H7 (cell line): Measurements from ENCODE around the gene SPTB. TPM values are rescaled to one million over a fixed set of nuclear protein-coding genes. Genes with fewer than 3 reads are reported as not detected.

Experiments used
- DNase-seq: peaks from one replicate; pipeline ENCODE4 v3.0.0; 2012
- H3K27me3 ChIP-seq: 2 replicates; pipeline ENCODE4 v1.6.0; 2011; ENCODE audit warnings: mild to moderate bottlenecking, low read length; ENCODE audit not compliant: control insufficient read depth, insufficient read depth
- H3K36me3 ChIP-seq: replicated peaks from 2 replicates; pipeline ENCODE4 v1.5.1; 2011; ENCODE audit warnings: low read length; ENCODE audit not compliant: control insufficient read depth, insufficient read depth
- H3K4me3 ChIP-seq: 2 replicates; pipeline ENCODE4 v1.5.1; 2011; ENCODE audit warnings: low read depth, mild to moderate bottlenecking, control low read depth, low read length, moderate library complexity; ENCODE audit not compliant: insufficient read depth
- total RNA-seq: library from RNA; depleted of rRNA; stranded (reverse); fragments of >200 nt; shearing (Covaris generic); gene quantifications from 2 replicates; pipeline ENCODE4 v1.2.3, GENCODE V29; 2014

The SPTB gene
- total RNA-seq, 1 experiment from 2014 or later = 0.17 TPM

DNA sequence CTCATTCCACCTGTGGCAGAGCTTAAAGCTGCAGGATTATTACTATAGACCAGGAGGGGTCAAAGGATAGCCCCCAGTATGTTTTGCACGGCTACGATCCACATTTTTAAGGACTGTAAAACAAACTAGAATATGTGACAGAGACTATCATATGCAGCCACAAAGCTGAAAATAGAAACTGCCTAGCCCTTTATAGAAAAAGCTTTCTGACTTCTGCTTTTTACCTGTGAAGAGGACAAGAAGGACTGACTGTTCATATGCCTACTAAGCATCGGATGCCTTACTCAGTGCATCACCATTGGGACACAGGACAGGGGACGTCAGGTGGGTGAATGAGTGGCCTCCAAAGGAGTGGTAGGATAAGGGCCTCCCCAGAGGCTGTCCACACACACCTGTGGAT, 29.8 kb downstream of the SPTB start:
- H3K27me3 ChIP-seq = no peaks in the 10 kb centered on the region
- no peaks in the 10 kb centered on the region for H3K36me3 ChIP-seq

DNA sequence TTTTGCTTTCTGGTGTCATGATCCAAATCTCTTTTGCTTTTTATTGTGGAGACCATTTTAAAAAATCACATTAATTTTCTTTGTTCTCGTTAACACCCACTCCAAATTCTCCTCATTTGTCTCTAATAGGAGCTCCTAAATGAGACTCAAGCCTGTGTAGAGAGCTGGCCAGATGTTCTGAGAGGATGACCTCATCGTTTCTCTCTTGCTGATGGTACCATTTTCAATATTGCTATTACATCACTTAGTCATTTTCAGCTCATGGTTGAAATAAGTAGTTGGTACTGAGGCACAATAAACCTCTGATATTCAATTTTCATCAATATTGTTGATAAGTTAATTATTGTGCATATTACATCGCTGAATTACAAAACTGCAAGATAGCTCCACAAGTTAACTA, 31.5 kb downstream of the SPTB start:
- Histone ChIP-seq H3K36me3 (no peaks in the 10 kb centered on the region), H3K27me3 (no peaks in the 10 kb centered on the region), H3K4me3 (no peak overlapping the region)
- DNase-seq = no peak

More for the DNA sequence above, 29.8 kb downstream of the SPTB start:
- no peak overlapping the region for H3K4me3 ChIP-seq
- DNase-seq = no peak

DNA sequence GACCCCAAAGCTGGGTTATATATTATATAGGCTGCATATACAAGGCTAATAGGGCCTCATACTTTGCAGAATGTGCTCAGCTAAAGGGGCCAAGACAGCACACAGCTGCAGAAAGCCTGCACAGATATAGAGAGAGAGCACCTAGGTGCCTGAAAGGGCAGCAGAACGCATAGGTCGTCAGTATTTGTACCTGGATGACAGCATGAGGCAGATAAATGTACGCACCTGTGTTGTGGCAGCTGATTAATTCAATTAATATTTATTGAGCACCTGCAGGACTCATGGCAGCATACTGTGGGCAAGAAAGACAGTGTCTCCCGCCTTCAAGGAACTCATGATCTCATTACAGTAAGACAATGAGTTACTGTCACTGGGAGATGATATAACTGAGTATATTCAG, 33.4 kb downstream of the SPTB start:
- Histone ChIP-seq H3K36me3 (no peaks in the 10 kb centered on the region), H3K4me3 (no peak overlapping the region), H3K27me3 (no peaks in the 10 kb centered on the region)
- no peak for DNase-seq

DNA sequence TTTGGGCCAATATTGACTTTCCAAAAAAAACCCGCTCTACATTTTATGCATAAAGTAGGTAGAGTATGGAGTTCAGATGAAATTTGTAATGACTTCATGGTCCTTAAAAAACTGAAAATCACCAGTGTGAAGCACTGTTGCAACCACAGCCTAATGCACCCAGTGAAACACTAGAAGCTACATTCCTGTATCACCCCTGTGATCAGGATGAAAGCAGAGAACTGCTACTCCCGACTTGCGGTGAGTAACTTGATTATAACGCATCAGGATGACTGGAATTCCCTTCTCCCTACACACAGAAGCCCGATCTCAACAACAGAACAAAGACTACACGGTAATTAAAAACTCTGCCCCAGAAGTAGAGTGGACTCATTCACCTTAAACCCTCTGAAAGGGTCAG, 33.8 kb downstream of the SPTB start:
- Histone ChIP-seq H3K4me3 (no peak overlapping the region), H3K27me3 (no peaks in the 10 kb centered on the region), H3K36me3 (no peaks in the 10 kb centered on the region)
- peak; percentile 22 for DNase-seq

DNA sequence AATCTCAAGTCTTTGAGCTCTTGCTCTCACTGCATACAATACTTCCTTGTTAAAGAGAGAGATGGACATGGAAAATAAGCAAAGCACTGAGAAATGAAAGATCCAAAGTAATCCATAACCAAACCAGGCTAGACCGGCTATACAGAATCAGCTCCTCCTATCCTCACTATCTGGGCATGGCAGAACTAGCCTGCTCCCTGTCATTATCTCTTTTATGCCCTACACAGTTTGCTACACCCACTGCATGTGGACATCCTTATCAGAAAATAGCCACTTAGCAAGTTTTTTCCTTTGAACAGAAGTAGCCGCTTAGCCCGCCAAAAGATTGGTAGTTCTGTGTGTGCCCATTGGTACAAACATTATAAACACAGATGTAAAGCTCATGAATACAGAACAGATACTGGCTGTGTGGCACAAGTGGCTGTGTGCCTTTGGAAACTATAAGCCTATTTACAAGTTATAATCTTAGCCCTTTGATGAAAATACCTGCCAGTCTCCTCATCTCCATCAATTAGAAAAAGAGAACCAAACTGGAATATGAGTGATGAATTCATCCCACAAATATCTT, 34.7 kb downstream of the SPTB start:
- Histone ChIP-seq H3K27me3 (no peaks in the 10 kb centered on the region), H3K4me3 (no peak overlapping the region), H3K36me3 (no peaks in the 10 kb centered on the region)
- DNase-seq = no peak

DNA sequence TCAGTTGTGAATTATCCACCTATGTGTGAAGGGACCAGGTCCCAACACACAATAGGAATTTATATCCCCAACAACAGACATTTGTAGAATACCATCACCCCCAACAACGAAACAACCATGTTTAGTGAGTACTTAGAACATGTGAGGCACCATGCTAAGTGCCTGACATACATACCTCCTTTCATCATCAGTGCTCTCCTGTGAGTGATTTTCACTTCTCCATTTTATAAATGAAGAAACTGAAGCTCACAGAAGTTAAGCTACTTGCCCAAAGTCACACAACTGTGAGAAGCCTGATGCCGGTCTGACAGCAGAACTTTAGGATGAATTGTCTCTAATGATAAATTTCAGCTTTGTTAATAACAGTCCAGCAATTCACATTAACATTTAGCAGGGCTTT, 35.4 kb downstream of the SPTB start:
- no peak for DNase-seq
- no peaks in the 10 kb centered on the region for H3K27me3 ChIP-seq
- no peak overlapping the region for H3K4me3 ChIP-seq
- H3K36me3 ChIP-seq = no peaks in the 10 kb centered on the region

DNA sequence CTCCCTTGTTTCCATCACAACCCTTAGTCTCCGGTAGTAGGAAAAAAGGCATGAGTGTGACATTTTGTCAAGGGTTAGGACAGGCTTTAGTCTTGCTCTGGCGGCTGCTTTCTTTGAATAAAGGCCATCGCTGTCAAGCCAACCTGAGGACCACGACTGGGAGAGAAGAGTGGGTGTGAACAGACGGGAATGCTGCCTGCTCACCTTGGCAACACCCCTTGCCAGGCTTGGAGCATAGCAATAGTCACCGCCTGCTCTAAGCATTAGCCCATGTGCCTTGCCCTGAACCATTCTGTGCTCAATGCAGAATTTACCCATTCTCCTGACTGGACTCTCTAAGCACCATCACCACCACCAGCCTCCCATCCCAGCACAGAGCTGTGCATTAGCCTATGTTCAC, 36.2 kb downstream of the SPTB start:
- Histone ChIP-seq H3K4me3 (no peak overlapping the region), H3K36me3 (no peaks in the 10 kb centered on the region), H3K27me3 (no peaks in the 10 kb centered on the region)
- DNase-seq = no peak

DNA sequence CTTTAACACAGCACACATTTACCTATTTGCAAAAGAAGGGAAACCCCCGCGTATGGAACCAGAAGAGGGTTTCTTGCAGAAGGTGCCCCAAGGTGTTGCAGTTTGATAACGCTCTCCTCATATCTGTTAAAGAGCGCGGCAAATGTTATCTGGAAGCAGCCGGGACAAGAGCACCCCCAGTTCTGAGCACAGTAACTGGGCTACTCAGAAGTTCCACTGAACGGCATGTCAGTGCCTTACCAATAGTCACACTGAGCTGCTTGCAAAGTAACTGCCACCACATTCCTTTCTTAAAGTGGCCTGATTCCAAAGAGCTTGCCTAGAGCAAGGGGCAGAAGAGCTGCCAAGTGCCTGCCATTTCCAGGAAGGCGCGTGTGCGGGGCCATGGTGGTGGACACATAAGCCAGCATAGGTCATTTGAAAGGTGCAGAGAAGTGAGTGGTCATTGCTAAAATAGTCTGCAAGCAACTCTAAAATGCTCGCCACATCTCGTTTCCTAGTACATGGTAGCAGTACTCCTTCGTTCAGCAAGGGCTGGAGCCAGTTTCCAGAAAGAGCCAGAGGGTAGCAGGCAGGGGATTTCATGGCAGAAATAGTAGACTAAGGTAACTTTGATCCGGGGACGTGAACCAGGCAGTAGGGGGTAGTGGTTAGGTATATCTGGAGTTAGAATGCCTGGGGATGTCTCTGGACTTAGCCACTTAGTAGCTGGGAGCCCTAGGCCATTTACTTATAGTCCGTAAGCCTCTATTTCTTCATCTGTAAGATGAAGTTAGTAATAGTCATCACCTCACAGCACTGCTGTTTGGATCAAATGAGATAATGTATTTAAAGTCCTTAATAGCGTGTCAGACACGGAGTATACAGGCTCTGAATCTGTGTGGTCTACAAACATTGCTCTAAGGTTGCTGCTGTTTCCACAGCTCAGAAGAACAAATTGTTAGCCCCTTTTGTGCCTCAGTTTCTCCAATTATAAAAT, 37.6 kb downstream of the SPTB start:
- no peak for DNase-seq
- Histone ChIP-seq H3K4me3 (no peak overlapping the region), H3K27me3 (no peaks in the 10 kb centered on the region)

DNA sequence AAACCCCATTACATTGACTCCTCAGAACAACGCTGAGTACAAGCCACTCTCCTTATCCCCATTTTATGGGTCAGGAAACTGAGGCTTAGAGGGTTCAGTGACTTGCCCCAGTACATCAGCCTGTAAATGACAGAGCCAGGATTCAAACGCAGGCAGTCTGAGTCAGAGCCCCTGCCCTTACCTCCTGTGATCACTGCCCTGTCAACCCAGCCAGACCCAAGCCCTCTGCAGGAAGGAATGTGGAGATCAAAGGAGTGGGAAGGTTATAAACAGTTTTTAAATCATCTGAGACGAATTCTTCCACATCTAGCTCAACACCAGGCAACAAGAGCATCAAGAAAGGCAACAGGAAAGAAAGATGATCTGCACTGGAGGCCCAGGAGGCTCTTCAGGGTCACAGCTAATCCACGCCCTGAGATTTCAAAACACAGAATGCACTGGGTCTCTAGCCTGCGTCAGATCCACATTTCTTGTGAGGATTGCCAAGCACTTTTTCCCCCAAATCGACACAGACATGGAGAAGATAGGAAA, 38.5 kb downstream of the SPTB start:
- Histone ChIP-seq H3K4me3 (no peak overlapping the region), H3K36me3 (no peaks in the 10 kb centered on the region), H3K27me3 (no peaks in the 10 kb centered on the region; the same call in 1 of the 2 replicates)
- peak; percentile 60 for DNase-seq

More for the DNA sequence above, 37.6 kb downstream of the SPTB start:
- no peaks in the 10 kb centered on the region for H3K36me3 ChIP-seq

DNA sequence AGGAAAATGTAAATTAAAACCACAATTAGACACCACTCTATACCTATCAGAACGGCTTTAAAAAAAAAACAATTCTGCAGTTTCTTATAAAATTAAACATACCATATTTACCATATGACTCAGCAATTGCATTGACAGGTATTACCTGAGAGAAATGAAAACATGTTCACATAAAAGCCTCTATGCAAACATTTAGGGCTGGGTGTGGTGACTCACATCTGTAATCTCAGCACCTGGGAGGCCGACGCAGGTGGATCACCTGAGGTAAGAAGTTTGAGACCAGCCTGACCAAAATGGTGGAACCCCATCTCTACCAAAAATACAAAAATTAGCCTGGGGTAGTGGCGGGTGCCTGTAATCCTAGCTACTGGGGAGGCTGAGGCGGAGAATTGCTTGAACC, 41.1 kb downstream of the SPTB start:
- no peaks in the 10 kb centered on the region for H3K36me3 ChIP-seq
- no peak for DNase-seq
- H3K27me3 ChIP-seq = no peaks in the 10 kb centered on the region; the same call in 1 of the 2 replicates
- H3K4me3 ChIP-seq = no peak overlapping the region

DNA sequence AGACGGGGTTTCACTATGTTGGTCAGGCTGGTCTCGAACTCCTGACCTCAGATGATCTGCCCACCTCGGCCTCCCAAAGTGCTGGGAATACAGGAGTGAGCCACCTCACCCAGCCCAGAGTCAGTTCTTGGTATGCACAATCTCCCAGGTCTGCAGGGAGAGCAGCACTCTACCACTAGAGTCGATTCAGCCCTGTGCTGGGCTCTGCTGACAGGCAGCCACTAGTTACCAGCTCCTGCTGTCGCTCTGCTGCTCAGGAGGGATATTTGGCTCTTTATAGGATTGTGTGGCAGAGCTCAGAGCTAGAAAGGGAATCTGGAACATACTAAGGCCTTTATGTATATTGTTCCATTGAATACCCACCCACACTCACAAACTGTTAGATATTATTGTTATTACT, 44.3 kb downstream of the SPTB start:
- H3K36me3 ChIP-seq = no peaks in the 10 kb centered on the region
- no peaks in the 10 kb centered on the region; the same call in 1 of the 2 replicates for H3K27me3 ChIP-seq
- no peak for DNase-seq
- H3K4me3 ChIP-seq = no peak overlapping the region

DNA sequence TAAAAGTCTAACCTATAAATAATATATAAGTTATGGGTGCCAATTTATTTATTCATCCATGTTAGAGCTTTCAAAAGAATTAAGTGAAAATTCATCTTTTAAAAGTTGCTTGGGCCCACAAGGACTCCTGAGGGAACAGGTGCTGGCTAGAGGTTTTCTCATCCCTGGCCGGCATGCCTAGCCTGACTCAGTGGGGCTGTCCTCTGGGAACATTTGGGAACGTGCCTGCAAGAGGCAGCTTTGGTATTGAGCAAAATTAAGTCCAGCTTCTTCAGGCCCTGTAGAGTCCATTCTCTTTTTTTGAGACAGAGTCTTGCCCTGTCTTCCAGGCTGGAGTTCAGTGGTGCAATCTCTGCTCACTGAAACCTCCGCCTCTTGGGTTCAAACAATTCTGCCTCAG, 44.7 kb downstream of the SPTB start:
- Histone ChIP-seq H3K36me3 (no peaks in the 10 kb centered on the region), H3K27me3 (no peaks in the 10 kb centered on the region; the same call in 1 of the 2 replicates), H3K4me3 (no peak overlapping the region)
- DNase-seq = no peak

DNA sequence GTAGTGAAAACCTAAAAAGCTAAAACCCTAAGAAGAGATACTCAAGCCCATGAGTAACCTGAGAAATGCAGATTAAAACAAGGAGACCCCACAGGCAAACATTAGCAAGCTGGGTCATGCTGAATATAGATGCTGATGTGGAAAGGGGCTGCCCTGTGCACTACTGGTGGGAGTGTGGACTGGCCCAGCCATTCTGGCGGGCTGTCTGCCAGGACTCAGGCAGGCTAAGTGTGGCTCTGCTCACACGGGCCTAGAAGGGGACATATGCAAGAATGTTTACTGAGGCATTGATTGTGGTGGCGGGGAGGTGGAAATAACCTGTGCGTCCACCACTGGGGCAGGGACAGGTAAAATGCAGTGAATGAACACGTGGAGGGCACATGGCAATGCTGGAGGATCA, 48.3 kb downstream of the SPTB start:
- H3K36me3 ChIP-seq = no peaks in the 10 kb centered on the region
- no peak for DNase-seq
- H3K27me3 ChIP-seq = 0 out of 2 replicates have a peak, but pooled peaks cover 2% of the 10 kb centered on the region
- no peak overlapping the region for H3K4me3 ChIP-seq

DNA sequence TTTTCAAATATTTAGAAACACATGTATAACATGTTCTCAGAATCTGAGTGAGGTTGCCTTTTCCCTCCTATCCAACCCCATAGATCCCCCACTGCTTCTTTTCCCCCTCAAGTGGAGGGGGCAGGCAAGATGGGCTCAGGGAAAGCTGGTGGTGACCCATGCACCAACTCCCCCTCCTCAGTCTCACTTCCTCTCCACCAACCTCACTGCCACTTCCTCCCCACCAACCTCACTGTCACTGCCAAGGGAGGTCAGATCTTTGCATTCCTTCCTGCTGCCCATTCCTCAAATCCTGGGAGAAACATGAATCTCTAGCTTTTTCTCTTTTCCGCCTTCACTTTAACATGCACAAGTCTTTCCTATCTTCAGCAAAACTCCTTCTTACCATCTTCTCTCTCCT, 48.7 kb downstream of the SPTB start:
- DNase-seq = no peak
- Histone ChIP-seq H3K27me3 (0 out of 2 replicates have a peak, but pooled peaks cover 2% of the 10 kb centered on the region), H3K36me3 (no peaks in the 10 kb centered on the region), H3K4me3 (no peak overlapping the region)

DNA sequence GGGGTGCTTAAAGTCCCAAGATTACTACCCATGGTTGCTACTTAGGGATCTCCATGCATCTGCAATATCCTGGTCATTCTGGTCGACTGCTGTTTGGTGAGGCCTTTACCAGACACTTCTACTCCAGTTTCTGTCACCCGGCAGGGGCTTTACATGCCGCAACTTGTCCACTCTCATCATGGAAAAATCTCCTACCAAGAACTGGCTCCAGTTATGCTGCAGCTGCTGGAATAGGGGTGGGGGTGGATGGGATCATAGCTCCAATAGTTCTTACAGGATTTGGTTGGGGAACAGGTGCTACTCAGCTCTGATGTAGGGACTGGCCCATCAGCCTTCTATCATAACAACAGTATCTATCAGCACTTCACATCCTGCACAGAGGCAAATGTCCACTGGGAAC, 51.6 kb downstream of the SPTB start:
- H3K36me3 ChIP-seq = no peaks in the 10 kb centered on the region
- H3K4me3 ChIP-seq = no peak overlapping the region
- 0 out of 2 replicates have a peak, but pooled peaks cover 2% of the 10 kb centered on the region for H3K27me3 ChIP-seq
- no peak for DNase-seq
